ENCODE data around the gene KRTAP5-1.

Gene KRTAP5-1

DNA sequence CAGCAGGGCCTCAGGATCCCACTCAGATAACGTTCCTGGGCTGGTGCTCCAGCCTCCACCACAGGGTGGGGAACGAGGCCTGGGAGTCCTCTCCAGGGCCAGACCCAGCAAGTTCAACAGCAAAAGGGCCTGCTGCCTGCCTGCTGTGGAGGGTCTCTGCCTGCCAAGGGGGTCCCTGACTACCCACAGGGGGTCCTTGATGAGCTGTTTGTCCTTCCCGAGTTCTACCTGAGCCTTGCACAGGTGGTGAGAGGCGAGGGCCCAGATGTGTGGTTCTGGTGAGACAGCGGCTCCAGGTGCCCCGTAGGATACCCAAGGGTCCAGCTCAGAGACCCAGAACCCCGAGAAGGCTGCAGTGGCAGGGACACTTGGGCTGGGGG lies 17.4 kb downstream of the KRTAP5-1 start:
- TF ChIP-seq ZNF8 (CRISPR knock-in tag; IDR thresholded peaks at IDR 0.05), result no peak
- no peak for TF ChIP-seq ZFP30 (CRISPR knock-in tag; IDR thresholded peaks at IDR 0.05)
- no peak for TF ChIP-seq SNAI2 (CRISPR knock-in tag; IDR thresholded peaks at IDR 0.05)
- TF ChIP-seq ZC3H10 (CRISPR knock-in tag; IDR thresholded peaks at IDR 0.05), result no peak
- no peak for TF ChIP-seq ARNTL (CRISPR knock-in tag; IDR thresholded peaks at IDR 0.05; ENCODE audit: borderline replicate concordance, low read depth)
- no peak for TF ChIP-seq ZFP3 (CRISPR knock-in tag; IDR thresholded peaks at IDR 0.05)
- no peak for TF ChIP-seq PPARA (CRISPR knock-in tag; IDR thresholded peaks at IDR 0.05; ENCODE audit: borderline replicate concordance)
- TF ChIP-seq CREB5 (CRISPR knock-in tag; IDR thresholded peaks at IDR 0.05; ENCODE audit: low read depth), result no peak
- no peak for TF ChIP-seq ISL1 (CRISPR knock-in tag; IDR thresholded peaks at IDR 0.05)
- TF ChIP-seq ZNF70 (CRISPR knock-in tag; IDR thresholded peaks at IDR 0.05), result no peak
- TF ChIP-seq OSR1 (CRISPR knock-in tag; IDR thresholded peaks at IDR 0.05), result no peak
- TF ChIP-seq GLIS3 (CRISPR knock-in tag; IDR thresholded peaks at IDR 0.05), result no peak
- TF ChIP-seq CSDC2 (CRISPR knock-in tag; IDR thresholded peaks at IDR 0.05), result no peak
- TF ChIP-seq, protein P1, sequence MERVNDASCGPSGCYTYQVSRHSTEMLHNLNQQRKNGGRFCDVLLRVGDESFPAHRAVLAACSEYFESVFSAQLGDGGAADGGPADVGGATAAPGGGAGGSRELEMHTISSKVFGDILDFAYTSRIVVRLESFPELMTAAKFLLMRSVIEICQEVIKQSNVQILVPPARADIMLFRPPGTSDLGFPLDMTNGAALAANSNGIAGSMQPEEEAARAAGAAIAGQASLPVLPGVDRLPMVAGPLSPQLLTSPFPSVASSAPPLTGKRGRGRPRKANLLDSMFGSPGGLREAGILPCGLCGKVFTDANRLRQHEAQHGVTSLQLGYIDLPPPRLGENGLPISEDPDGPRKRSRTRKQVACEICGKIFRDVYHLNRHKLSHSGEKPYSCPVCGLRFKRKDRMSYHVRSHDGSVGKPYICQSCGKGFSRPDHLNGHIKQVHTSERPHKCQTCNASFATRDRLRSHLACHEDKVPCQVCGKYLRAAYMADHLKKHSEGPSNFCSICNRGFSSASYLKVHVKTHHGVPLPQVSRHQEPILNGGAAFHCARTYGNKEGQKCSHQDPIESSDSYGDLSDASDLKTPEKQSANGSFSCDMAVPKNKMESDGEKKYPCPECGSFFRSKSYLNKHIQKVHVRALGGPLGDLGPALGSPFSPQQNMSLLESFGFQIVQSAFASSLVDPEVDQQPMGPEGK (CRISPR knock-in tag; IDR thresholded peaks at IDR 0.05; ENCODE audit: borderline replicate concordance), result no peak
- TF ChIP-seq, protein P2, sequence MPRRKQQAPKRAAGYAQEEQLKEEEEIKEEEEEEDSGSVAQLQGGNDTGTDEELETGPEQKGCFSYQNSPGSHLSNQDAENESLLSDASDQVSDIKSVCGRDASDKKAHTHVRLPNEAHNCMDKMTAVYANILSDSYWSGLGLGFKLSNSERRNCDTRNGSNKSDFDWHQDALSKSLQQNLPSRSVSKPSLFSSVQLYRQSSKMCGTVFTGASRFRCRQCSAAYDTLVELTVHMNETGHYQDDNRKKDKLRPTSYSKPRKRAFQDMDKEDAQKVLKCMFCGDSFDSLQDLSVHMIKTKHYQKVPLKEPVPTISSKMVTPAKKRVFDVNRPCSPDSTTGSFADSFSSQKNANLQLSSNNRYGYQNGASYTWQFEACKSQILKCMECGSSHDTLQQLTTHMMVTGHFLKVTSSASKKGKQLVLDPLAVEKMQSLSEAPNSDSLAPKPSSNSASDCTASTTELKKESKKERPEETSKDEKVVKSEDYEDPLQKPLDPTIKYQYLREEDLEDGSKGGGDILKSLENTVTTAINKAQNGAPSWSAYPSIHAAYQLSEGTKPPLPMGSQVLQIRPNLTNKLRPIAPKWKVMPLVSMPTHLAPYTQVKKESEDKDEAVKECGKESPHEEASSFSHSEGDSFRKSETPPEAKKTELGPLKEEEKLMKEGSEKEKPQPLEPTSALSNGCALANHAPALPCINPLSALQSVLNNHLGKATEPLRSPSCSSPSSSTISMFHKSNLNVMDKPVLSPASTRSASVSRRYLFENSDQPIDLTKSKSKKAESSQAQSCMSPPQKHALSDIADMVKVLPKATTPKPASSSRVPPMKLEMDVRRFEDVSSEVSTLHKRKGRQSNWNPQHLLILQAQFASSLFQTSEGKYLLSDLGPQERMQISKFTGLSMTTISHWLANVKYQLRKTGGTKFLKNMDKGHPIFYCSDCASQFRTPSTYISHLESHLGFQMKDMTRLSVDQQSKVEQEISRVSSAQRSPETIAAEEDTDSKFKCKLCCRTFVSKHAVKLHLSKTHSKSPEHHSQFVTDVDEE (CRISPR knock-in tag; IDR thresholded peaks at IDR 0.05), result no peak
- no peak for TF ChIP-seq ESRRG (CRISPR knock-in tag; IDR thresholded peaks at IDR 0.05)
- TF ChIP-seq BACH2 (CRISPR knock-in tag; IDR thresholded peaks at IDR 0.05; ENCODE audit: borderline replicate concordance), result no peak
- no peak for TF ChIP-seq TCF4 (CRISPR knock-in tag; IDR thresholded peaks at IDR 0.05; ENCODE audit: borderline replicate concordance)
- no peak for TF ChIP-seq RARB (CRISPR knock-in tag; IDR thresholded peaks at IDR 0.05)
- TF ChIP-seq POU6F1 (CRISPR knock-in tag; IDR thresholded peaks at IDR 0.05; ENCODE audit: borderline replicate concordance, low read depth), result no peak
- no peak for ATAC-seq

DNA sequence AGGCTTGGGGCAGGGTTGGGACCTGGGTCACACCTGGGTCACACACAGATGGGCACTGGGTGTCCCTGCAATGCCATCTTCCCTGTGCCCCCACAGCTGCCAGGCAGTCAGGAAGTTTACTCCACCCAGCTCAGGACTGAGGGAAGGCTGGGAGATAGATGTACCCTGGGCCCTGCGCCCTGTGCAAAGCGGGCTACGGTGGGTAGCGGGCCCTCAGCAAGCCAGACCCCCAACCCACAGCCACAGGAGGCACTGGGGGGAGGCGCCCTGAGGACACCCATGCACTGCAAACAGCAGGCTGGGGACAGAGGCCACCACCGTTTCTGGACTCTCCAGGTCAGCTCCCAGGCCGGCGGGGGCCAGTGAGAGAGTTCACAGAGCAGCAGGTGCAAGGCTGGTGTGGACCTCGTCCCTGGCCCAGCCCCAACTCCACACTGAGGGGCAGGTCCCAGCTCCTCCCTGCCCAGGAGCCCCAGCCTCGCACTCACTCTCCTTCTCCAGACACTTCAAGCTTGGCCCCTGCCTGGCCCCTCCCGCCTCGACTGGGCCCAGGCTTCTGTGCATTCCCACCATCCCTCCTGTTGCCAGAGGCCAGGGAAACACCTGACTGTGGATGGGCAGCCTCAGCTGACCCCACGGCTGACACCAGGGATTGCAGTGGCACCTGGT lies 17.9 kb downstream of the KRTAP5-1 start:
- TF ChIP-seq TOX (CRISPR knock-in tag; IDR thresholded peaks at IDR 0.05; ENCODE audit: borderline replicate concordance) (no peak), CSRNP3 (CRISPR knock-in tag; IDR thresholded peaks at IDR 0.05) (no peak), RARB (CRISPR knock-in tag; IDR thresholded peaks at IDR 0.05) (no peak), ISL1 (CRISPR knock-in tag; IDR thresholded peaks at IDR 0.05) (no peak), ARNTL (CRISPR knock-in tag; IDR thresholded peaks at IDR 0.05; ENCODE audit: borderline replicate concordance, low read depth) (no peak), SNAI2 (CRISPR knock-in tag; IDR thresholded peaks at IDR 0.05) (no peak), OSR1 (CRISPR knock-in tag; IDR thresholded peaks at IDR 0.05) (no peak), ZNF8 (CRISPR knock-in tag; IDR thresholded peaks at IDR 0.05) (no peak), PPARA (CRISPR knock-in tag; IDR thresholded peaks at IDR 0.05; ENCODE audit: borderline replicate concordance) (no peak), CSDC2 (CRISPR knock-in tag; IDR thresholded peaks at IDR 0.05) (no peak), ZFP30 (CRISPR knock-in tag; IDR thresholded peaks at IDR 0.05) (no peak), BACH2 (CRISPR knock-in tag; IDR thresholded peaks at IDR 0.05; ENCODE audit: borderline replicate concordance) (no peak), TCF4 (CRISPR knock-in tag; IDR thresholded peaks at IDR 0.05; ENCODE audit: borderline replicate concordance) (no peak), ZFP3 (CRISPR knock-in tag; IDR thresholded peaks at IDR 0.05) (no peak), ESRRG (CRISPR knock-in tag; IDR thresholded peaks at IDR 0.05) (no peak)
- TF ChIP-seq, protein P2 (CRISPR knock-in tag; IDR thresholded peaks at IDR 0.05), result no peak
- TF ChIP-seq, protein P1 (CRISPR knock-in tag; IDR thresholded peaks at IDR 0.05; ENCODE audit: borderline replicate concordance), result no peak
- ATAC-seq, result no peak
